C4-2B (cell line): ENCODE data around the gene GP9.

Experiments
- CTCF ChIP-seq: fragments of 450-650 bp; conservative IDR thresholded peaks from 2 replicates; pipeline ENCODE4 v1.5.1; 2017; ENCODE audit warnings: mild to moderate bottlenecking
- ZFX ChIP-seq: fragments of 450-650 bp; IDR thresholded peaks from 2 replicates; pipeline ENCODE4 v1.6.1; 2017

GRCh38 chr3:129021140-129021551, 39.4 kb upstream of the GP9 start:
- TF ChIP-seq CTCF (no peak), ZFX (no peak)
